ENCODE data around the gene TRAPPC13. TPM values are rescaled to one million over a fixed set of nuclear protein-coding genes. Genes with fewer than 3 reads are reported as not detected.

Gene TRAPPC13, protein sequence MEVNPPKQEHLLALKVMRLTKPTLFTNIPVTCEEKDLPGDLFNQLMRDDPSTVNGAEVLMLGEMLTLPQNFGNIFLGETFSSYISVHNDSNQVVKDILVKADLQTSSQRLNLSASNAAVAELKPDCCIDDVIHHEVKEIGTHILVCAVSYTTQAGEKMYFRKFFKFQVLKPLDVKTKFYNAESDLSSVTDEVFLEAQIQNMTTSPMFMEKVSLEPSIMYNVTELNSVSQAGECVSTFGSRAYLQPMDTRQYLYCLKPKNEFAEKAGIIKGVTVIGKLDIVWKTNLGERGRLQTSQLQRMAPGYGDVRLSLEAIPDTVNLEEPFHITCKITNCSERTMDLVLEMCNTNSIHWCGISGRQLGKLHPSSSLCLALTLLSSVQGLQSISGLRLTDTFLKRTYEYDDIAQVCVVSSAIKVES
- total RNA-seq = 29.3 and 29.9 TPM in 2 replicates

DNA sequence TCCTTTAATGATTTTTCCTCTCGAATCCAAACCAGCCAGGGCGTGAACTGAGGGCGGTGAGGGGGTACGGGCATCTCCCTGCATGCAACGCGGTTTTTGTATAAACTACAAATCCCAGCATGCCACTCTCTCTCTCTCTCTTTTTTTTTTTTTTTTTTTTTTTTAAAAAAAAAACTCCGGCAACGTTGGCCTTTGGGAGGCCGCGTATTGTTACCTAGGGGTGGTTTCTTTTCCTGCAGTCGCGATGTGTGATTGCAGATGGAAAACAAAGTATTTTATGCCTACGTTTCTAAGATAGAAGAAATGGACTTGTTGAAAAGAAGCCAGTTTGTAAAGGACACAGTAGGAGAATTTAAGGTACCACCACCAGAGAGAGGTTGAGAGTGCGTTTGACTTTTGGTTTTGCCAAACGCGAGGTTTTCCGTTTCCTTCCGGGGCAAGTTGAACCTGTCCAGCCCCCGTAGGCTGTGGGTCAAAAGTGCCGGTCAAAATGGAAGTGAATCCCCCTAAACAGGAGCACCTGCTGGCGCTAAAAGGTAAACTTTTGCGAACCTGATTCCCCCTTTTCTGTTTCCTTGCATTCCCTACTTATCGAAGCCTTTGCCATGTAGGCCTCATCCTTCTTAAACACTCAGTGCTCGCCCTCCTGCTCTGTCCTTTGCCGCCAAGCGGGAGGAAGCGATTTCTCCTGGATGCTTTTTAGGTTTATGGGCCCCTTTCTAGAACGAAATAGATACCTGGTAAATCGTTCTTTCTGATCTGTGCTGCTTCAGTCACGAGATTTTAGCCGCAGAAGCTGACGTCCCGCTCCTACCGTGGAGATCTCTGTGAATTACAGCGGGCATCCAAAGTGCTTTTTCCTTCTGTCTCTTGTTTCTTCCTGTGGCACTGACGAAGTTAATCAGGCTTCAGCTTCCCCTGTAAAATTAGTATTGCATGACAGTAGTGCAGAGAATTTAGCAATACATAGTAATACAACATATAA, at the start of gene TRAPPC13, which contains the start of gene SHLD3:
Gene TRAPPC13, plus strand, starts transcription at position 457 of the 985 bp plus-strand sequence. Its CDS starts 34 bp downstream, at position 491.
Gene SHLD3, plus strand, starts transcription at position 457 of the 985 bp plus-strand sequence. CDS start 4,561 bp downstream, outside the sequence.

DNA sequence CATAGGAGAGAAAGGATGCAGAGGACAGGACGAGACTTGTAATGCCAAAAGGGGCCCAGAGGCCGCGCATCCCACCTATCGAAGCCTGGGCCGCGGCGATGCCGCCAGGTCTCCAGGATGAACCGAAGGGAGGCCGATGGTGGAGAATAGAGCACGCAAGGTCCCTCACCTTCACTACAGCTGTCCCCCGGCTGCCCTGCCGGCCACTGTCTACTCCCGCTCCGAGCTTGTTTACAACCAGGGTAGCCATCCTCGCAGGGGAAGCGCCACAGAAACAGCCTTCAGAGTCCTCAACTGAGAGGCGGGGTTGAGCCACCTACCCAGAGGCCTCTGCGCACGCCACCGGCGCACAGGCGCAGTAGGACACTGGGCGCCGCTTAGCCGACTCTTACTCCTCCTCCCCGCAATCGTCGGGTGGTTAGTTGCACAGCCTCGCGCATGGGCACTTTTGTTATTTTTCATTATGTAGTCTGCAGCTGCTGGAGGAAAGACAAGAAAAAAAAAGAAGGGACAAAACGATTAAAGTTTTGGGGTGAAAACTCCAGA, 729 bp upstream of the TRAPPC13 start, which contains the start of gene TRIM23:
Gene TRIM23, minus strand, starts transcription at position 309 of the 546 bp plus-strand sequence. Its CDS starts 59 bp downstream, at position 250.

Other genes starting within 250 kb of the TRAPPC13 start
- gene ADAMTS6, start 143.1 kb upstream of the TRAPPC13 start, total RNA-seq = 46.9 and 47.2 TPM in 2 replicates
- gene CENPK, start 61.9 kb upstream of the TRAPPC13 start, total RNA-seq = 4.2 and 4.9 TPM in 2 replicates
- 31.9 and 44.4 TPM in 2 replicates for gene PPWD1, start 61.7 kb upstream of the TRAPPC13 start, total RNA-seq
- gene TRIM23, start 694 bp upstream of the TRAPPC13 start, total RNA-seq = 24.9 and 32.6 TPM in 2 replicates
- 3.3 and 3.8 TPM in 2 replicates for gene SHLD3, start within 50 bp of the TRAPPC13 start, total RNA-seq
- gene SGTB, start 97.1 kb downstream of the TRAPPC13 start, total RNA-seq = 9.1 and 10.0 TPM in 2 replicates
- gene NLN, start 97.2 kb downstream of the TRAPPC13 start, total RNA-seq = 23.2 and 34.1 TPM in 2 replicates